Measurements from ENCODE around the gene CNIH2. TPM values are rescaled to one million over a fixed set of nuclear protein-coding genes. Genes with fewer than 3 reads are reported as not detected.
A peak's percentile ranks its signal among the peaks of the same experiment; 100 is the strongest.

The CNIH2 gene
- polyA plus RNA-seq, 1 donor: 8.0 TPM

DNA sequence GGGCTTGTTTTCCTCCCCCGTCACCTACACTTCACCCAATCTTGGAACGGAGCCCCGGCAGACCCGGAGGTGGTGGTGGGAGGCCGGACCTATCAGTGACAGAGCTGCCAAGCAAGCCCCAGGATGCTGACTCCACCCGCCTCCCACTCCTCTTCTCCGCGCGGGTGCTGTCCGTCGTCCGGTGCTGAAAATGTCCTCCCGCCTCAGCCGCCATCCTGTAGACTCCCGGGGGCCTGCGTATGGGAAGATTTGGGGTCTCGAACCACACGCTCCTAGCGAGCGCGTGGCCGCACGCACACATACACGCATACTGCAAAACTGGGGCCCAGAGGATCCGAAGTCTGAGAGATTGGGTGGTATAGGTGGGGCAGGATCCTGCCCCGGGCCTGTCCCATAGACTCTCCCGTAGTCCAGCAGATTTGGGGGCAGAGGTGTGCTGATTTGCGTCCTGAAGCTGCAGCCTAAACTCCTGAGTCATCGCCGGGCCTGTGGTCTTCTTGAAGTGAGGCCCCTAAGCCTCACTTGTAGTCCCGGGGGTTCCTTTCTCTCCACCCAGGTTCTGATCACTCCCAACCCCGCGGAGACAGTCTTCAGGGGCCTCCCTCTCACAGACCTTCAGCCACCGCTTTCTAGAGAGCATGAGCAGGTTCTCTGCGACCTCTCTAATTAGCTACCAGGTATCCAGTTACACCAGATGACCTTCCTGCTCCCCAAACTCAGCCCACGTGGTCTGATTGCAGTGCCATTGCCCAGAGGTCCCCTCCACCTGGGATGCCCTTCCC is 11.8 kb downstream of the CNIH2 start:
- H3K4me1 ChIP-seq (ENCODE audit: control insufficient read depth, insufficient read depth, low read length): peaks cover 28% of the 10 kb centered on the region
- no CpG with 5 or more reads among the region's 36 CpGs for WGBS (ENCODE audit: insufficient coverage, low lambda C conversion rate)
- H3K9me3 ChIP-seq (ENCODE audit: control insufficient read depth, low read depth, low read length): peaks cover 3% of the 10 kb centered on the region
- no peak for DNase-seq
- H3K27me3 ChIP-seq (ENCODE audit: control insufficient read depth, insufficient read depth, low read length): peaks cover 33% of the 10 kb centered on the region
- peak overlapping the region; percentile 72 for H3K4me3 ChIP-seq (ENCODE audit: low read length)
- peaks cover 26% of the 10 kb centered on the region for H3K36me3 ChIP-seq (ENCODE audit: control insufficient read depth, insufficient read depth, low read length)
- H3K27ac ChIP-seq (ENCODE audit: low read length): peak overlapping the region; percentile 97

DNA sequence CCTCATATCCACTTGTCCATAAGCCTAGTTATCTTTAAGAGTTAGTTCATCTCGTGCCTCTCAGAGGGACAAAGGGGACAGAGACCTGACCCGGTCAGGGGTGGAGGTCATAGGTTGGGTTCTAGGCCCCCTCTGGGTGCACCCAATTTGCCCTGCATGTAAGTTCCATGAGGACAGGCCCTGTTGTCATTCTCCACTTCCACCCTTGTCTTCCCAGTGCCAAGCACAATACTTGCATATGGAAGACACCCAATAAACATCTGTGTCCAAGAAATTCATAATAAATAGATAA is 12.3 kb downstream of the CNIH2 start:
- Histone ChIP-seq H3K36me3 (ENCODE audit: control insufficient read depth, insufficient read depth, low read length) (peaks cover 21% of the 10 kb centered on the region), H3K27me3 (ENCODE audit: control insufficient read depth, insufficient read depth, low read length) (peaks cover 33% of the 10 kb centered on the region), H3K4me1 (ENCODE audit: control insufficient read depth, insufficient read depth, low read length) (peaks cover 28% of the 10 kb centered on the region), H3K27ac (ENCODE audit: low read length) (no peak overlapping the region), H3K4me3 (ENCODE audit: low read length) (no peak overlapping the region), H3K9me3 (ENCODE audit: control insufficient read depth, low read depth, low read length) (peaks cover 4% of the 10 kb centered on the region)
- no peak for DNase-seq
- no CpG with 5 or more reads among the region's 2 CpGs for WGBS (ENCODE audit: insufficient coverage, low lambda C conversion rate)

DNA sequence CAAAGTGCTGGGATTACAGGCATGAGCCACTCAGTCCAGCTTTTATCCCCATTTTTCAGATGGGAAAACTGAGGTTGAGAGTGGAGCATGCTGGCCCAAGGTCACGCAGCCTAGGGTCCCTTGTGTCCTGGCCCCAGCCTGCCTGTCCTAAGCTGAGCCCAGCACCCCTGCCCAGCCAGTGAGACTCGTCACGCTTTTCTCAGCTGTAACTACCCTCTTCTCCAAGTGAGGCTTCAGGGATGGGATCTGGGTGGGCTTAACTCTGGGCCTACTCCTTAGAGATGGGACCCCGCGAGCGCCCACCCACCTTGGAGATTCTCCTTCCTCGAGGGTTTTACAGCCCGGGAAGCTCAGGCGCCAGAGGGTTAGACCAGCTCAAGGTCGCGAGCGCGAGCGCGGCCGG is 13.3 kb downstream of the CNIH2 start:
- WGBS (ENCODE audit: insufficient coverage, low lambda C conversion rate): no CpG with 5 or more reads among the region's 16 CpGs
- peaks cover 12% of the 10 kb centered on the region for H3K36me3 ChIP-seq (ENCODE audit: control insufficient read depth, insufficient read depth, low read length)
- H3K27me3 ChIP-seq (ENCODE audit: control insufficient read depth, insufficient read depth, low read length): peaks cover 38% of the 10 kb centered on the region
- H3K9me3 ChIP-seq (ENCODE audit: control insufficient read depth, low read depth, low read length): peaks cover 4% of the 10 kb centered on the region
- H3K4me1 ChIP-seq (ENCODE audit: control insufficient read depth, insufficient read depth, low read length): peaks cover 28% of the 10 kb centered on the region
- DNase-seq: no peak
- no peak overlapping the region for H3K4me3 ChIP-seq (ENCODE audit: low read length)
- no peak overlapping the region for H3K27ac ChIP-seq (ENCODE audit: low read length)

DNA sequence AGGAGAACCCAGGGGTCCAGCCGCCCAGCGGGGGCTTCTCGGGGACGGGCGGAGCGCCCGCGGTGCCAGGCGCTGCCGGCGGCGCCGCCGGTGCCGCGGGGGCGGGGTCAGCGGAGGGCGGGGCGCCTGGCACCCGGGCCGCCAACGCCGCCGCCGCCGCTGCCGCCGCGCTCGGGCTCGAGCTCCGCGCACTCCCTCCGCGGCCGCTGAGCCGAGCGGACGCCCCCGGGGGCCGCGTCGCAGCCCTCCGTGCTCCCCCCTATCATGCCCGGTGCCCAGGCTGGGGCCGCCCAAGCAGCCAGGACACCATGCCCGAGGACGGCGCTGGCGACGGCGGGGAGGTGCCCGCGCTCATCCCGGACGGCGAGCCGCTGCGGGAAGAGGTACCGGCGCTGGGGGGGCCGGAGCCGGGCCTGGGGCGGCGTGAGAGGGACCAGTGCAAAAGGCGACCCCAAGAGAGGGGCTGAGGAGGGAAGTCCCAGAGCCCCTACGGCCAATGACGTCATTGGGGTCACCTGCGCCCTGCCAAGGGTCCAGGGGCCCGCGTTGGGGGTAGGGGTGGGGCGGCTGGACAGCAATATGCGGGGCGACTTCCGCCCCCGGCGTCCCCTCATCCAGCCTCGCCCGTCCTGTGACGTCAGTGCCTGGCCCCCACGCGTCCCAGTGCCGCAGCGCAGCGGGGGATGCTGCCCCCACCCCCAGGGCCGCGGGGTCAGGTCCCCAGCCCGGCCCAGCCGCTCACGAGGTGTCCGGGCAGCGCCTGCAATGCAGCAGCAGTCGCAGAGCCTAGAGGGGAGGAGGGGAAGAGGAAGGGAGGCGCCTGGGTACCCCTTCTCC is 13.9 kb downstream of the CNIH2 start, which contains the start of gene TMEM151A:
TSS of gene TMEM151A (plus strand) at position 189 of the 837 bp plus-strand sequence. CDS start at position 309, 120 bp downstream.
- H3K27ac ChIP-seq (ENCODE audit: low read length): no peak within 1 kb of the TSS
- peaks cover 9% of the 10 kb centered on the region for H3K36me3 ChIP-seq (ENCODE audit: control insufficient read depth, insufficient read depth, low read length)
- H3K4me3 ChIP-seq (ENCODE audit: low read length): peak within 1 kb of the TSS; percentile 19
- H3K4me1 ChIP-seq (ENCODE audit: control insufficient read depth, insufficient read depth, low read length): peaks cover 25% of the 10 kb centered on the region
- peaks cover 39% of the 10 kb centered on the region for H3K27me3 ChIP-seq (ENCODE audit: control insufficient read depth, insufficient read depth, low read length)
- peaks cover 4% of the 10 kb centered on the region for H3K9me3 ChIP-seq (ENCODE audit: control insufficient read depth, low read depth, low read length)
- no peak for DNase-seq
- no CpG with 5 or more reads among the region's 95 CpGs for WGBS (ENCODE audit: insufficient coverage, low lambda C conversion rate)

DNA sequence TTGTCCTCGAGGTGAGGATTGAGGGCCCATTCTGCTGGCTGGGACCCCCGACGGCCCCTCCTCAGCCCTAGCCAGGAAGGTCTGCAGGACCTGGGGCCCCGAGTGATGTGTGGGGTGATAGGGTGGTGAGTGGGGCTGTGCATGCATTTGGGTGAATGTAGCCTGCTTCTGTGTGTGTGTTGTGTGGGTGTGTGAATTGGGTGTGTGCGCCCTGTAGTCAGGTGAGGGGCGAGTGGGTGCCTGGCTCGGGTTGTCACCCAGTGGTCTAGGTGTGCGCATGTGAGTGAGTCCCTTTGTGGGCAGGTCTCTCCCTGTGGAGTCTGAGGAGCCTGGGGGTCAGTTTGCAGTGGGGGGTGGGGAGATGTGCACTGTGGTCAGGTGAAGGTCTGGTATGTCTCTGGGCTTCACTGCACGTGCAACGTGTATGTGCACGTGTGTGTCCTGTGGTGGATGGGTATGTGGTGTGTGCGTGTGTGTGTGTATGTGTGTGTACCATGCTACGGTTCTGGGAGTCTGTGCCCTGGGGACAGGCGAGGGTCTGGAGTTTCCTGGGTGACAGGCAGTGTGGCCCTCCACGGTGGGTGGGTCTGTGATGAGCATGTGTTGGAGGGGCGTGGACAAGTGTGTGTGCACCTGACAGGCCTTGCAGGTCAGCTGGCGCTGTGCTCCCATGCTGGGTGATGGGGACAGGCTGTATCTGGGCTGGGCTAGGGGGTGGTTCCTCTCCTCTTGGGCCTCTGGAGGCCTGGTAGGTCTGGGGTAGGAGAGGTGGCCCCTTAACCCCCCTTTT is 14.8 kb downstream of the CNIH2 start:
- Histone ChIP-seq H3K36me3 (ENCODE audit: control insufficient read depth, insufficient read depth, low read length) (peaks cover 2% of the 10 kb centered on the region), H3K27ac (ENCODE audit: low read length) (no peak overlapping the region), H3K27me3 (ENCODE audit: control insufficient read depth, insufficient read depth, low read length) (peaks cover 45% of the 10 kb centered on the region), H3K9me3 (ENCODE audit: control insufficient read depth, low read depth, low read length) (peaks cover 4% of the 10 kb centered on the region), H3K4me3 (ENCODE audit: low read length) (no peak overlapping the region), H3K4me1 (ENCODE audit: control insufficient read depth, insufficient read depth, low read length) (peaks cover 19% of the 10 kb centered on the region)
- no CpG with 5 or more reads among the region's 17 CpGs for WGBS (ENCODE audit: insufficient coverage, low lambda C conversion rate)
- no peak for DNase-seq

DNA sequence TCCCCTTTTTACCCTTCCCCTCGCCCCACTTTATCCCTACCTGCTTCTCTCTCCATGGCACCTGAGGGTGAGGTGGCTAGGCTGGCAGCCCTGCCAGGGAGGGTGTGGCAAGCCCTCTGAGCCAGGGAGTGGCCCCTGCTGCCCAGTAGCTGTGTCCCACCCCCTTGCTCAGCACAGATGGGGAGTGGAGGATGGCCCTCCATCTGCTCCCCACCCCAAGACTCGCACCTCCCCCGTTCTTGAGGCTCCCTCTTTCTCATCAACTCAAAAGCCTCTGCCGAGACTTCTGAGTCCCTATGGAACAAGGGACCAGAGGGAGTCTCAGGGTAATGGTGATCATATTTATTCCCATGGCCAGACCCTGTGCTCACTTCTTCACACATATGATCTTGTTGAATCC is 15.4 kb downstream of the CNIH2 start:
- Histone ChIP-seq H3K4me1 (ENCODE audit: control insufficient read depth, insufficient read depth, low read length) (peaks cover 13% of the 10 kb centered on the region), H3K36me3 (ENCODE audit: control insufficient read depth, insufficient read depth, low read length) (no peaks in the 10 kb centered on the region), H3K4me3 (ENCODE audit: low read length) (no peak overlapping the region), H3K9me3 (ENCODE audit: control insufficient read depth, low read depth, low read length) (peaks cover 4% of the 10 kb centered on the region), H3K27ac (ENCODE audit: low read length) (no peak overlapping the region), H3K27me3 (ENCODE audit: control insufficient read depth, insufficient read depth, low read length) (peaks cover 51% of the 10 kb centered on the region)
- DNase-seq: no peak
- no CpG with 5 or more reads among the region's 4 CpGs for WGBS (ENCODE audit: insufficient coverage, low lambda C conversion rate)

DNA sequence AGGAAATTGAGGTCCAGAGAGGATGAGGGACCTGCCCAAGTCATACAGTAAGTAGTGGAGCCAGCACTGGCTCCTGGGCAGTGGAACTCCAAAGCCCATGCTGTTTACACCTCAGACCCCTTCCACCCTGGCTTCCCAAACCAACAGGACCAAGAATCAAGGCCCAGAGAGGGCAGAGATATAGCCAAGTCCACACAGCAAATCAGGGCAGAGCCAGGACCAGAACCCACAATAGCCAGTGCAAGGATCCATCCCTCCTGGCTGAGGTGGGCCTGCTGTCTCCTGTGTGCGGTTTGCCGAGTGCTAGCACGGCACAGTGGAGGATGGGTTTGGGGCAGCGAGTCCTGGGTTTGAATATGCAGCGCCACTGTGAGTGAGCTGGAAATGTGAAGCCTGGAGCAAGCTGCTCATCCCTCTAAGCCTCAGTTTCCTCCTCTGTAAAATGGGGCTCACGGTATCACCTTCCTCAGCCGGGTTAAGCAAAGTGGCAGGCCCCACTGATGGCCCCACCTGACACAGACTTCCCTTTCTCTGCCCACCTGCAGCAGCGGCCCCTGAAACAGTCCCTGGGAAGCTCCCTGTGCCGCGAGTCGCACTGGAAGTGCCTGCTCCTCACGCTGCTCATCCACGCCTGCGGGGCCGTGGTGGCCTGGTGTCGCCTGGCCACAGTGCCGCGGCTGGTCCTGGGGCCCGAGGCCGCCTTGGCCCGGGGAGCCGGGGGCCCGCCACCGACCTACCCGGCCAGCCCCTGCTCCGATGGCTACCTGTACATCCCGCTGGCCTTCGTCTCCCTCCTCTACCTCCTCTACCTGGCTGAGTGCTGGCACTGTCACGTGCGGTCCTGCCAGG is 16.0 kb downstream of the CNIH2 start:
- no peak for DNase-seq
- H3K4me1 ChIP-seq (ENCODE audit: control insufficient read depth, insufficient read depth, low read length): peaks cover 13% of the 10 kb centered on the region
- no peak overlapping the region for H3K27ac ChIP-seq (ENCODE audit: low read length)
- 100% methylated on average over 1 of the region's 30 CpGs for WGBS (ENCODE audit: insufficient coverage, low lambda C conversion rate)
- H3K9me3 ChIP-seq (ENCODE audit: control insufficient read depth, low read depth, low read length): peaks cover 4% of the 10 kb centered on the region
- H3K36me3 ChIP-seq (ENCODE audit: control insufficient read depth, insufficient read depth, low read length): no peaks in the 10 kb centered on the region
- H3K4me3 ChIP-seq (ENCODE audit: low read length): no peak overlapping the region
- peaks cover 52% of the 10 kb centered on the region for H3K27me3 ChIP-seq (ENCODE audit: control insufficient read depth, insufficient read depth, low read length)

DNA sequence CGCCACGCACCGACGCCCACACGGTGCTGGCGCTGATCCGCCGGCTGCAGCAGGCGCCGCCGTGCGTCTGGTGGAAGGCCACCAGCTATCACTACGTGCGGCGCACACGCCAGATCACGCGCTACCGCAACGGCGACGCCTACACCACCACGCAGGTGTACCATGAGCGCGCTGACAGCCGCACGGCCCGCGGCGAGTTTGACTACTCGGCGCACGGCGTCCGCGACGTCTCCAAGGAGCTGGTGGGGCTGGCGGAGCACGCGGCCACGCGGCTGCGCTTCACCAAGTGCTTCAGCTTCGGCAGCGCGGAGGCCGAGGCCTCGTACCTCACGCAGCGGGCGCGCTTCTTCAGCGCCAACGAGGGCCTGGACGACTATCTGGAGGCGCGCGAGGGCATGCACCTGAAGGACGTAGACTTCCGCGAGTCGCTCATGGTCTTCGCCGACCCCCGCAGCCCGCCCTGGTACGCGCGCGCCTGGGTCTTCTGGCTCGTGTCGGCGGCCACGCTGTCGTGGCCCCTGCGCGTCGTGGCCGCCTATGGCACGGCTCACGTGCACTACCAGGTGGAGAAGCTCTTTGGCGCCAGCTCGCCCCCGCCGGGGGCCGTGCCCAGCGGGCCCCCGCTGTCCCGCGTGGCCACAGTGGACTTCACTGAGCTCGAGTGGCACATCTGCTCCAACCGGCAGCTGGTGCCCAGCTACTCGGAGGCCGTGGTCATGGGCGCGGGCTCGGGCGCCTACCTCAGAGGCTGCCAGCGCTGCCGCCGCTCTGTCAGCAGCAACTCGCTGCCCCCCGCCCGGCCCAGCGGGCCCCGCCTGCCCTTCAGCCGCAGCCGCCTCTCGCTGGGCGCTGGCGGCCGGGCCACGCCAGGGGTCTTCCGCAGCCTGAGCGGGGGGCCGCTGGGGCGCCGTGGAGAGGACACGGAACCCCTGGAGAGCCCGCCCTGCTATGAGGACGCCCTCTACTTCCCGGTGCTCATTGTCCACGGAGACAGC is 16.9 kb downstream of the CNIH2 start:
- H3K27me3 ChIP-seq (ENCODE audit: control insufficient read depth, insufficient read depth, low read length): peaks cover 52% of the 10 kb centered on the region
- WGBS (ENCODE audit: insufficient coverage, low lambda C conversion rate): no CpG with 5 or more reads among the region's 123 CpGs

DNA sequence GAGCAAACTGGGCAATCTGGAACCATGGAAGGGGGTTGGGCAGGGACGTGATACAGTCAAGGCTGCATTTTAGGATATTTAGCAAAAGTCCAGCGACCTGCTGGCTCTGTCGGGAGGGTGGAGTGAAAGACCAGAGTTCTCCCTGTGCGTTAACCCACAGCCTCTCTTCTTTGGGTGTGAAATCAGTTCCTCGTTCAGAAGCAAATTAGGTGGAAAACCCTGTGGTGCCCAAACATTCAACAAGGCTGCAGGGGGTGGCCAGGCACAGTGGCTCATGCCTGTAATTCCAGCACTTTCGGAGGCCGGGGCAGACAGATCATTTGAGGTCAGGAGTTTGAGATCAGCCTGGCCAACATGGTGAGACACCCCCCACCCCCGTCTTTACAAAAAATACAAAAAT is 19.6 kb downstream of the CNIH2 start:
- H3K27ac ChIP-seq (ENCODE audit: low read length): no peak overlapping the region
- H3K36me3 ChIP-seq (ENCODE audit: control insufficient read depth, insufficient read depth, low read length): no peaks in the 10 kb centered on the region
- H3K4me3 ChIP-seq (ENCODE audit: low read length): no peak overlapping the region
- peaks cover 38% of the 10 kb centered on the region for H3K27me3 ChIP-seq (ENCODE audit: control insufficient read depth, insufficient read depth, low read length)
- DNase-seq: no peak
- H3K4me1 ChIP-seq (ENCODE audit: control insufficient read depth, insufficient read depth, low read length): no peaks in the 10 kb centered on the region
- no CpG with 5 or more reads among the region's 8 CpGs for WGBS (ENCODE audit: insufficient coverage, low lambda C conversion rate)
- peaks cover 4% of the 10 kb centered on the region for H3K9me3 ChIP-seq (ENCODE audit: control insufficient read depth, low read depth, low read length)

More for the DNA sequence above, 16.9 kb downstream of the CNIH2 start:
- H3K9me3 ChIP-seq (ENCODE audit: control insufficient read depth, low read depth, low read length): peaks cover 4% of the 10 kb centered on the region
- peaks cover 9% of the 10 kb centered on the region for H3K4me1 ChIP-seq (ENCODE audit: control insufficient read depth, insufficient read depth, low read length)
- H3K36me3 ChIP-seq (ENCODE audit: control insufficient read depth, insufficient read depth, low read length): no peaks in the 10 kb centered on the region
- H3K27ac ChIP-seq (ENCODE audit: low read length): no peak overlapping the region
- DNase-seq: no peak
- H3K4me3 ChIP-seq (ENCODE audit: low read length): no peak overlapping the region
